ENCODE measurements around the gene UPP1. TPM values are rescaled to one million over a fixed set of nuclear protein-coding genes. Genes with fewer than 3 reads are reported as not detected.
"Not testable (repeated sequence)": the region's sequence is repeated elsewhere in the genome, so short reads cannot be mapped to it uniquely, and the experiment has no call there.

Gene UPP1
- polyA plus RNA-seq, 3 donors from 2014 or later, result 125 to 171 (median 166) TPM

DNA sequence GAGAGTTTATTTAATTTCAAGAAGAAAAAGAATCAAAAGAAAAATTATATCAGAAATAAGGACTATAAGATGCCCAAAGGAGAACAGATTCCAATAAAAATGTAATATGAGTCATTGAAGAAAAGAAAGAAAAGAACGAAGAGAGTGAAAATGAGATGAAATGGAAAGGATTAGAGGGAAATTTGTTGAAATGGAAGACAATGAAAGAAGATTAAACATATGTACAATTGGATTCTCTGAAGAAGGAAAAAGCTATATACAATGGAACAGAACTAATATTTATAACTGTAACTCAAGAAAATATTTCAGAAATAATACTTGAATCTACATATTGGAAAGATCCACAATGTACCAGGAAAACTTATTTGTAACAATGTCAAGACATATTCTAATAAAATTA is 25.1 kb upstream of the UPP1 start:
- peaks cover 0 to 2% (median 0%) of the 10 kb centered on the region in 6 donors for H3K9me3 Mint-ChIP-seq
- H3K4me3 Mint-ChIP-seq, result no peak overlapping the region
- H3K27ac Mint-ChIP-seq, result no peak overlapping the region
- DNase-seq, result no peak
- peaks cover 3 to 6% (median 5%) of the 10 kb centered on the region in 3 donors for H3K36me3 Mint-ChIP-seq
- peaks cover 0 to 3% (median 2%) of the 10 kb centered on the region in 3 donors for H3K27me3 Mint-ChIP-seq (ENCODE audit: low read depth in 3 of 3)
- H3K4me1 Mint-ChIP-seq, result peaks cover 3 to 4% of the 10 kb centered on the region in 2 donors

DNA sequence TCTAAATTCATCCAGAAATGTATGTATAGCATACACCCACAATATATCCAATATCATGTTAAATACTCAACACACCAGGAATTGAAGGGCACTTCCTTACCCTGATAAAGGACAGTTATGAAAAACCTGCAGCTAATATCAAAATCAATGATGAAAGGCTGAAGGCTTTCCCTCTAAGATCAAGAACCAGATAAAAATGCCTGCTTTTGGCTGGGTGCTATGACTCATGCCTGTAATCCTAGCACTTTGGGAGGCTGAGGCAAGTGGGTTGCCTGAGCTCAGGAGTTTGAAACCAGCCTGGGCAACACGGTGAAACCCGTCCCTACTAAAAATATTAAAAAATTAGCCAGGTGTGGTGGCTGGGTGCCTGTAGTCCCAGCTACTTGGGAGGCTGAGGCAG is 21.6 kb upstream of the UPP1 start:
- peaks cover 0 to 2% (median 0%) of the 10 kb centered on the region in 6 donors for H3K9me3 Mint-ChIP-seq
- H3K27me3 Mint-ChIP-seq (ENCODE audit: low read depth in 3 of 3), result peaks cover 0 to 3% (median 2%) of the 10 kb centered on the region in 3 donors
- H3K36me3 Mint-ChIP-seq, result peaks cover 3 to 6% (median 5%) of the 10 kb centered on the region in 3 donors
- DNase-seq, result no peak
- H3K4me3 Mint-ChIP-seq, result no peak overlapping the region
- H3K4me1 Mint-ChIP-seq, result no peaks in the 10 kb centered on the region
- no peak overlapping the region for H3K27ac Mint-ChIP-seq

- DNase-seq, result no peak
- Mint-ChIP-seq H3K27me3 (ENCODE audit: low read depth in 3 of 3) (peaks cover 0 to 4% (median 0%) of the 10 kb centered on the region in 3 donors), H3K36me3 (peaks cover 0 to 4% (median 0%) of the 10 kb centered on the region in 3 donors), H3K9me3 (no peaks in the 10 kb centered on the region), H3K4me3 (no peak overlapping the region), H3K4me1 (no peaks in the 10 kb centered on the region), H3K27ac (no peak overlapping the region)
These were observed 14.8 kb upstream of the UPP1 start for GRCh38 chr7:48074204-48074654.

DNA sequence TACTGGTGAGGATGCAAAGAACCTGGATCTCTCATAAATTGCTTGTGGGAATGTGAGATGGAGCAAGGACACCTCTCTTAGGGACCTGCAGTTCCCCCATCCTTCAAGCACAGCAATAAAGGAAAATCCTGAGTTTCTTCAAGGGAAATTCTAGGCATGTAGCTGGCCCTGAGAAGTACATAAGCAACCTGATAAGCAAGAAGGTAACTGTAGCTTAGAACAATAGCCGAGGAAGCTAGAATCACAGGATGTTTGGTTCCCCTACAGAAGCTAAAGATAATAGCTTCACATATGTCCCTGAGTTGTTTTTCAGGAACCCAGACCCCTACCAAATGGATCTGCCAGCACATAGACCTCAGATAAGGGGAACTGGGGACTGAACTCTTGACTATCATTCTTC is 11.6 kb upstream of the UPP1 start:
- H3K9me3 Mint-ChIP-seq, result no peaks in the 10 kb centered on the region
- peaks cover 0 to 4% (median 0%) of the 10 kb centered on the region in 3 donors for H3K36me3 Mint-ChIP-seq
- no peak for DNase-seq
- H3K27me3 Mint-ChIP-seq (ENCODE audit: low read depth in 3 of 3), result peaks cover 0 to 4% (median 0%) of the 10 kb centered on the region in 3 donors
- no peak overlapping the region for H3K4me3 Mint-ChIP-seq
- H3K4me1 Mint-ChIP-seq, result peaks cover 0 to 1% of the 10 kb centered on the region in 2 donors
- H3K27ac Mint-ChIP-seq, result no peak overlapping the region

GRCh38 chr7:48078470-48078869 is 10.6 kb upstream of the UPP1 start:
- peaks cover 6 to 12% of the 10 kb centered on the region in 2 donors for H3K4me1 Mint-ChIP-seq
- peaks cover 0 to 4% (median 0%) of the 10 kb centered on the region in 3 donors for H3K27me3 Mint-ChIP-seq (ENCODE audit: low read depth in 3 of 3)
- H3K36me3 Mint-ChIP-seq, result peaks cover 0 to 4% (median 0%) of the 10 kb centered on the region in 3 donors
- no peak overlapping the region for H3K27ac Mint-ChIP-seq
- DNase-seq, result no peak
- H3K4me3 Mint-ChIP-seq, result no peak overlapping the region
- H3K9me3 Mint-ChIP-seq, result no peaks in the 10 kb centered on the region

DNA sequence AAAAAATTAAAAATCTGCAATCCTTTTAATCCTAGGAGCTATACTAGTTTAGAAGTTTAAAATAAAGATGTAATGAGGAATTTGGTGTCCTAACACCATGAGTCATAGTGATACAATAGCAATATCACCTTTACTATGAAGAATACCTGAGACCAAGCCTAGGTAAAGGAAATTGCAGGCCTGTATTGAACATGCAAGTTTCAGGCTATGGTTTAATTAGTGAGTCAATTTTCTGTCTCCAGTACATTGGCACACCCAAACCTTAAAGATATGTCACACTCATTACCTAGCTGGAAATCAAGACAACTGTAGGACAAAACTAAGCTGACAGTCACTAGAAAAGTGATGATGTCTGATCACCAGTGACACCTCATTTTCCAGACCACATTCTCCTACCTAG is 6.7 kb upstream of the UPP1 start:
- not testable (repeated sequence) for H3K9me3 Mint-ChIP-seq, H3K27ac Mint-ChIP-seq, H3K36me3 Mint-ChIP-seq, DNase-seq
- H3K27me3 Mint-ChIP-seq (ENCODE audit: low read depth in 3 of 3), result peaks cover 7 to 13% (median 11%) of the 10 kb centered on the region in 3 donors
- H3K4me1 Mint-ChIP-seq, result peaks cover 43 to 49% of the 10 kb centered on the region in 2 donors
- peak overlapping the region in 1 of 5 donors; percentile 41 for H3K4me3 Mint-ChIP-seq

DNA sequence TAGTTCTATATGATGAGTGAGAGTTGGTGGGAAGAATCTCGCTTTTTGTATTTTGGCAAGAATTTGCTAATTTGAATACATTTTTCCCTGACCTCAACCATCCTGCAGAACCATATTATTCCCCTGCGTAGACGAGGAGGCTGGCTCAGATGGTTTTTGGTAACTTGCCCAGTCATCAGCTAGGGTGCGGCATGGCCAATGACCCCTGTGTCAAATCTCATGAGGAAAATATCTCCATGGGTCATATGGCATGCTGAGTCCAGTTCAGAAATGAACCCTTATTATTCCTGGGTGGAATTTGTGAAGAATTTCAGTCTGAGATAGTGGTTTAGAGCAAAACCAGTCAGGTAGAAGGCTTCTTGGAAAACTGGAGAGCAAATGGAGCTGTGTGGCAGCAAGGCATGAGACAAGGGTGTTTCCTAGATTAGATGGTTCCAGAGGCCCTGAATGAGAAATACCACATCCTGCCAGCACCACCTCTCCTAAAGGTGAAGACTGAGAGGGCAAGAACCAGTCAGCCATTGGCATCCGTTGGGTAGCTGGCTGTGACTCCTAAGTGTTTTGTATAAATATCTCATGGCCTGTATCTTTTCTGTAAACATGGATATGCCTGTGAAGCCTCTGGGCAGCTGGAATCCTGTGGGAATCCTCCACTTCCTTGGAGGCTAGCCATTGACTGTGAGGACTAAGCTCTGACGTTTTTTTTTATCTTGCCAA is 5.8 kb upstream of the UPP1 start:
- Mint-ChIP-seq H3K9me3 (no peaks in the 10 kb centered on the region), H3K36me3 (peaks cover 0 to 4% (median 0%) of the 10 kb centered on the region in 3 donors), H3K4me3 (peak overlapping the region; percentile 15 to 51 (median 46)), H3K27me3 (ENCODE audit: low read depth in 3 of 3) (peaks cover 7 to 19% (median 16%) of the 10 kb centered on the region in 3 donors), H3K4me1 (peaks cover 50 to 52% of the 10 kb centered on the region in 2 donors), H3K27ac (peak overlapping the region in 5 of 6 donors; percentile 43 to 80 (median 69))
- DNase-seq, result no peak

DNA sequence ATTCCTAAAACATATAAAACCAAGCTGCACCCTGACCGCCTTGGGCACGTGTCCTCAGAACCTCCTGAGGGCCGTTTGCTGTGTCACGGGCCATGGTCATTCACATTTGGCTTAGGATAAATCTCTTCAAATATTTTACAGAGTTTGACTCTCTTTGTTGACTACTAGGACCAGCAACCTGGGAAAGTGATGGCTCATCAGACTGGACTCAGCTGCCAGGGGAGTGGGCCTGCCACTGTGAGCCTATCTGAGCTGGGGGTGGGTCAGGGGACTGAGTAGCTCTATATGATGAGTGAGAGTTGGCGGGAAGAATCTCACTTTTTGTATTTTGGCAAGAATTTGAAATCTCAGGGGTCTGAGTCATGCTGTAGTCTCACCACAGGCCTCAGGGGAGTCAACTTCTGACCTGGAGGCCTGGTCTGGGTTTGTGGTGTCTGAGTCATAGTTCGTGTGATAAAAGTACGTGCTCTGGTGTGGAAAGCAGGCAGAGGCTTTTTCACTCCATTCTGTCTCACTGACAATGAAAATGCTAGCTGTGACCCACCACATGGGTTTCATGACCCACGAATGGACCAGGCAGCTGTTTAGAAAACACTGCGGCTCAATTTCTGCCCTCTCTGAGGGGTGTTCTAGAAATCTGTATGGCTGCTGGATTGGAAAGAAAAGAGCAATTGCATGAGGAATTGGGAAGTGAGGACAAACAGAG is 4.2 kb upstream of the UPP1 start:
- Mint-ChIP-seq H3K4me1 (peaks cover 52 to 56% of the 10 kb centered on the region in 2 donors), H3K9me3 (no peaks in the 10 kb centered on the region), H3K4me3 (peak overlapping the region; percentile 66 to 89 (median 85)), H3K27me3 (ENCODE audit: low read depth in 3 of 3) (peaks cover 11 to 28% (median 24%) of the 10 kb centered on the region in 3 donors), H3K36me3 (no peaks in the 10 kb centered on the region), H3K27ac (peak overlapping the region; percentile 95 to 98 (median 97))
- peak; percentile 88 to 92 (median 91) for DNase-seq

DNA sequence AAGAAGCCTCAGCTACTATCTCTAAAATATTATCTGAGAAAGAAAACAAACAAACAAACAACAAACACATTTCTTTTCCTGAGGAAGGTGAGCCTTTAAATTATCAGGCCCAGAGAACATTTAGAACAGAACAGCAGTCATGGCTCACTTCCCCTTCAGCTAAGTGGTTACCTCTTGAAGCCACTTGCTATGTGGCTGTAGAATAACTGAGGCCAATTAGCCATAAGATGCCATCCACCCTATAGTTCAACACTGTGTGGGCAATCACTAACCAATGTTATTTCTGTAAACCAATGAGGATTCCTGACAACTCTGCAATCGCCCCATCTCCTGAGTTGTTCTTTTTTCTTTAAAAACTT is 3.7 kb upstream of the UPP1 start:
- Mint-ChIP-seq H3K27ac (peak overlapping the region; percentile 95 to 98 (median 97)), H3K4me3 (peak overlapping the region; percentile 66 to 89 (median 85)), H3K9me3 (no peaks in the 10 kb centered on the region), H3K27me3 (ENCODE audit: low read depth in 3 of 3) (peaks cover 11 to 31% (median 24%) of the 10 kb centered on the region in 3 donors), H3K36me3 (peaks cover 1 to 3% (median 1%) of the 10 kb centered on the region in 3 donors), H3K4me1 (peaks cover 56 to 61% of the 10 kb centered on the region in 2 donors)
- no peak for DNase-seq

DNA sequence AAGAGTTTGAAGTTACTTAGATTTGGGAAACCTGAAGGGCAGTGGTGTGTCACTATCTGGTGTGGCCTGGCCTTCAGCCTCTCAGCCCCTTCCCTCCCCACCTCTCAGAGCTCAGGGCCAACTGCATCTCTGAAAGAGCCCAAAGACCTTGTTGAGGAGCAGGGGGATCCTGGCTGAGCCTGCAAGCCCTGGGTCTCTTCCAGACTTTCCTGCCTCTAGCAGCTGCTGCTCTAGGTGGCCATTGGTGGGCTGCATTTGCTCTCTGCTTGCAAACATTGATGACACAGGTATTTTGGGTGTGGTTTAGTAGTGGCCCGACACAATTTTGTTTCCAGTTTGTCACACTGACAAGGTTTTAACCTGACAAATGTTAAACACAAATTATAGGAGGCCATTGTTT is 3.1 kb upstream of the UPP1 start:
- H3K4me3 Mint-ChIP-seq, result peak overlapping the region in 4 of 5 donors; percentile 85 to 89 (median 86)
- peaks cover 62 to 67% of the 10 kb centered on the region in 2 donors for H3K4me1 Mint-ChIP-seq
- no peak for DNase-seq
- no peaks in the 10 kb centered on the region for H3K9me3 Mint-ChIP-seq
- H3K36me3 Mint-ChIP-seq, result peaks cover 5 to 8% (median 7%) of the 10 kb centered on the region in 3 donors
- H3K27ac Mint-ChIP-seq, result peak overlapping the region; percentile 95 to 98 (median 97)
- peaks cover 11 to 33% (median 24%) of the 10 kb centered on the region in 3 donors for H3K27me3 Mint-ChIP-seq (ENCODE audit: low read depth in 3 of 3)

- H3K27ac Mint-ChIP-seq, result peak overlapping the region; percentile 95 to 98 (median 97)
- H3K36me3 Mint-ChIP-seq, result peaks cover 5 to 21% (median 11%) of the 10 kb centered on the region in 3 donors
- peak; percentile 73 to 78 (median 74) for DNase-seq
- H3K9me3 Mint-ChIP-seq, result no peaks in the 10 kb centered on the region
- peaks cover 75 to 81% of the 10 kb centered on the region in 2 donors for H3K4me1 Mint-ChIP-seq
- H3K4me3 Mint-ChIP-seq, result peak overlapping the region; percentile 73 to 89 (median 85)
- peaks cover 13 to 35% (median 24%) of the 10 kb centered on the region in 3 donors for H3K27me3 Mint-ChIP-seq (ENCODE audit: low read depth in 3 of 3)
These were observed 1.7 kb upstream of the UPP1 start for GRCh38 chr7:48087349-48087748.

GRCh38 chr7:48088559-48089045 is 463 bp upstream of the UPP1 start:
- Mint-ChIP-seq H3K27ac (peak overlapping the region; percentile 94 to 97 (median 96)), H3K4me1 (peaks cover 75 to 85% of the 10 kb centered on the region in 2 donors), H3K27me3 (ENCODE audit: low read depth in 3 of 3) (peaks cover 13 to 35% (median 24%) of the 10 kb centered on the region in 3 donors), H3K4me3 (peak overlapping the region; percentile 84 to 96 (median 89)), H3K36me3 (peaks cover 5 to 32% (median 16%) of the 10 kb centered on the region in 3 donors), H3K9me3 (no peaks in the 10 kb centered on the region)
- peak; percentile 89 to 95 (median 92) for DNase-seq

GRCh38 chr7:48090095-48090805 is 1.2 kb downstream of the UPP1 start:
- peak overlapping the region; percentile 75 to 96 (median 88) for H3K27ac Mint-ChIP-seq
- H3K36me3 Mint-ChIP-seq, result peaks cover 14 to 45% (median 23%) of the 10 kb centered on the region in 3 donors
- peaks cover 77 to 85% of the 10 kb centered on the region in 2 donors for H3K4me1 Mint-ChIP-seq
- peaks cover 7 to 30% (median 18%) of the 10 kb centered on the region in 3 donors for H3K27me3 Mint-ChIP-seq (ENCODE audit: low read depth in 3 of 3)
- H3K9me3 Mint-ChIP-seq, result no peaks in the 10 kb centered on the region
- DNase-seq, result no peak
- H3K4me3 Mint-ChIP-seq, result peak overlapping the region; percentile 84 to 96 (median 89)

Measured in immature natural killer cell (primary cell).